PC-3 (cell line): ENCODE data around the gene FGF12. TPM values are rescaled to one million over a fixed set of nuclear protein-coding genes. Genes with fewer than 3 reads are reported as not detected.

Experiments used
- ATAC-seq: fragments of 200-7000 bp; cut with Tn5 transposase; 2 replicates; pipeline ENCODE4 v1.9.1; 2020; ENCODE audit warnings: mild to moderate bottlenecking, moderate library complexity
- BruUV-seq: library from RNA; stranded (reverse); fragments of 400-500 nt; replicated peaks from 2 replicates; lab custom pipeline; 2021; lab: Mats Ljungman, UMichigan
- CTCF ChIA-PET: fragments of 300-600 bp; sonication (Branson Sonifier 250); formaldehyde crosslinking; loops from one replicate; lab custom pipeline; 2022; ENCODE audit warnings: antibody characterized with exemption; lab: Charles Lee
- POLR2A ChIA-PET: fragments of 300-600 bp; sonication (Branson Sonifier 250); formaldehyde crosslinking; loops from one replicate; lab custom pipeline; 2022; ENCODE audit warnings: antibody characterized with exemption; ENCODE audit not compliant: unreplicated experiment; lab: Charles Lee
- DNase-seq: peaks from one replicate; pipeline ENCODE4 v3.0.0-alpha.2; 2015
- H2AFZ ChIP-seq: fragments of 300-600 bp; sonication (generic); 2 replicates; pipeline ENCODE4 v1.6.0; 2016; ENCODE audit warnings: antibody characterized with exemption, low read length
- H3F3A ChIP-seq: fragments of 300-600 bp; sonication (generic); one replicate; pipeline ENCODE4 v1.6.0; 2017; ENCODE audit warnings: antibody characterized with exemption, low read length, control low read depth, mild to moderate bottlenecking; ENCODE audit not compliant: unreplicated experiment
- H3K27ac ChIP-seq: fragments of 300-600 bp; sonication (generic); 2 replicates; pipeline ENCODE4 v1.5.1; 2016; ENCODE audit warnings: mild to moderate bottlenecking, low read length
- H3K27me3 ChIP-seq: fragments of 300-600 bp; sonication (generic); 2 replicates; pipeline ENCODE4 v1.6.1; 2016; ENCODE audit warnings: low read length, mixed read lengths
- H3K36me3 ChIP-seq: fragments of 300-600 bp; sonication (generic); 2 replicates; pipeline ENCODE4 v1.6.1; 2016; ENCODE audit warnings: low read depth, mixed run types, low read length, mixed read lengths
- H3K4me1 ChIP-seq: fragments of 300-600 bp; sonication (generic); 2 replicates; pipeline ENCODE4 v1.5.1; 2016; ENCODE audit warnings: low read length; ENCODE audit not compliant: insufficient read depth
- H3K4me2 ChIP-seq: fragments of 300-600 bp; sonication (generic); 2 replicates; pipeline ENCODE4 v1.6.0; 2016; ENCODE audit warnings: low read length
- H3K4me3 ChIP-seq: fragments of 300-600 bp; sonication (generic); 2 replicates; pipeline ENCODE4 v1.5.1; 2016; ENCODE audit warnings: mild to moderate bottlenecking, low read length, mixed read lengths
- H3K79me2 ChIP-seq: fragments of 300-600 bp; sonication (generic); 2 replicates; pipeline ENCODE4 v1.6.1; 2017; ENCODE audit warnings: low read length, mixed read lengths
- H3K9ac ChIP-seq: fragments of 300-600 bp; sonication (generic); 2 replicates; pipeline ENCODE4 v1.6.0; 2016; ENCODE audit warnings: mild to moderate bottlenecking, low read length
- H3K9me2 ChIP-seq: fragments of 300-600 bp; sonication (generic); replicated peaks from 2 replicates; pipeline ENCODE4 v1.6.1; 2016; ENCODE audit warnings: mixed run types, low read length, mixed read lengths
- H3K9me3 ChIP-seq: fragments of 300-600 bp; sonication (generic); 2 replicates; pipeline ENCODE4 v1.6.1; 2016; ENCODE audit warnings: low read length, mixed read lengths
- H4K20me1 ChIP-seq: fragments of 300-600 bp; sonication (generic); 2 replicates; pipeline ENCODE4 v1.6.1; 2016; ENCODE audit warnings: low read length, mixed read lengths
- EZH2 ChIP-seq: fragments of 300-600 bp; sonication (generic); IDR thresholded peaks from one replicate; pipeline ENCODE4 v1.6.1; 2017; ENCODE audit warnings: antibody characterized with exemption, mild to moderate bottlenecking, low read length; ENCODE audit not compliant: unreplicated experiment
- EZH2phosphoT487 ChIP-seq: fragments of 300-600 bp; sonication (generic); IDR thresholded peaks from 2 replicates; pipeline ENCODE4 v1.6.1; 2018; ENCODE audit warnings: mild to moderate bottlenecking, antibody characterized with exemption, low read length, borderline replicate concordance
- intact Hi-C: fragments of 100-400 bp; cut with micrococcal nuclease; formaldehyde crosslinking; loops from 2 replicates; pipeline ENCODE4 v1.9.0; 2023
- total RNA-seq: library from RNA; depleted of rRNA; stranded (reverse); fragments of >200 nt; gene quantifications from 2 replicates; pipeline ENCODE4 v1.2.3, GENCODE V29; 2014
- TF ChIP-seq, protein P1 (sequence below): fragments of 300-600 bp; sonication (generic); conservative IDR thresholded peaks from 2 replicates; pipeline ENCODE4 v1.5.1; 2017; ENCODE audit warnings: antibody characterized with exemption, low read depth, mild to moderate bottlenecking, low read length

Gene FGF12
- total RNA-seq, 1 experiment from 2014 or later = not detected

DNA sequence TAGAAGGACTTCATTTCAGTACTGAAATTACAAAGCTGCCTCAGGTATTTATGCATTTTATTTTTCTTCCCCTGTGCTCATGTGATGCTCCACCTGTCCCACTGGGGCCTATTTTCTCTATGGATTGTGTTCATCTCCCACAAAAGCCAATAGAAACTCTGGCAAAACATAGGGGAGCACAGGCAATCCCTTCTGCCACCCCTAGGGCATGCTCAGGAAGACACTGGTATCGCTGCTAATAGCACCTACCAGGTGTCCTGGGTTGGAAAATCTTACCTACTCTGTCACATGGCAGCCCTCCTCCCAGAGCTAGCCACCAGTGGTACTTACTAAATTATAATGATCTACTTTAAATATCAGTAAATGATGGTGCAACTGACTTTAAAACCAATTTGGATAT lies 427.4 kb downstream of the FGF12 start:
- no peak overlapping the region for H3K4me2 ChIP-seq
- H3K9ac ChIP-seq = no peak overlapping the region
- no peak overlapping the region for H3K27ac ChIP-seq
- ChIA-PET CTCF (no interaction called here), POLR2A (no interaction called here)
- no peak overlapping the region for H3K4me3 ChIP-seq
- TF ChIP-seq, protein P1, sequence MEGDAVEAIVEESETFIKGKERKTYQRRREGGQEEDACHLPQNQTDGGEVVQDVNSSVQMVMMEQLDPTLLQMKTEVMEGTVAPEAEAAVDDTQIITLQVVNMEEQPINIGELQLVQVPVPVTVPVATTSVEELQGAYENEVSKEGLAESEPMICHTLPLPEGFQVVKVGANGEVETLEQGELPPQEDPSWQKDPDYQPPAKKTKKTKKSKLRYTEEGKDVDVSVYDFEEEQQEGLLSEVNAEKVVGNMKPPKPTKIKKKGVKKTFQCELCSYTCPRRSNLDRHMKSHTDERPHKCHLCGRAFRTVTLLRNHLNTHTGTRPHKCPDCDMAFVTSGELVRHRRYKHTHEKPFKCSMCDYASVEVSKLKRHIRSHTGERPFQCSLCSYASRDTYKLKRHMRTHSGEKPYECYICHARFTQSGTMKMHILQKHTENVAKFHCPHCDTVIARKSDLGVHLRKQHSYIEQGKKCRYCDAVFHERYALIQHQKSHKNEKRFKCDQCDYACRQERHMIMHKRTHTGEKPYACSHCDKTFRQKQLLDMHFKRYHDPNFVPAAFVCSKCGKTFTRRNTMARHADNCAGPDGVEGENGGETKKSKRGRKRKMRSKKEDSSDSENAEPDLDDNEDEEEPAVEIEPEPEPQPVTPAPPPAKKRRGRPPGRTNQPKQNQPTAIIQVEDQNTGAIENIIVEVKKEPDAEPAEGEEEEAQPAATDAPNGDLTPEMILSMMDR = no peak
- TF ChIP-seq EZH2phosphoT487 = no peak
- no peak for TF ChIP-seq EZH2
- no peaks in the 10 kb centered on the region for H3K36me3 ChIP-seq
- no peaks in the 10 kb centered on the region for H4K20me1 ChIP-seq
- intact Hi-C loops = no loop called here
- ATAC-seq (no peak), DNase-seq (no peak)
- no peak overlapping the region for H2AFZ ChIP-seq
- no peaks in the 10 kb centered on the region for H3K9me3 ChIP-seq
- no peaks in the 10 kb centered on the region for H3K4me1 ChIP-seq
- no TSS peak for BruUV-seq
- no peaks in the 10 kb centered on the region for H3K79me2 ChIP-seq
- peaks cover 17% of the 10 kb centered on the region for H3K27me3 ChIP-seq
- H3K9me2 ChIP-seq = no peaks in the 10 kb centered on the region
- no peaks in the 10 kb centered on the region for H3F3A ChIP-seq

GRCh38 chr3:192296845-192297244 lies 430.5 kb downstream of the FGF12 start:
- Histone ChIP-seq H3K9me3 (no peaks in the 10 kb centered on the region), H4K20me1 (no peaks in the 10 kb centered on the region), H3K9me2 (no peaks in the 10 kb centered on the region), H3K4me2 (no peak overlapping the region), H3K4me3 (no peak overlapping the region), H3K79me2 (no peaks in the 10 kb centered on the region), H2AFZ (no peak overlapping the region), H3K4me1 (no peaks in the 10 kb centered on the region), H3K27me3 (peaks cover 15% of the 10 kb centered on the region), H3F3A (no peaks in the 10 kb centered on the region), H3K27ac (no peak overlapping the region), H3K36me3 (no peaks in the 10 kb centered on the region), H3K9ac (no peak overlapping the region)
- TF ChIP-seq EZH2phosphoT487 (no peak), EZH2 (no peak)
- TF ChIP-seq, protein P1 = no peak
- intact Hi-C loops = no loop called here
- DNase-seq (no peak), ATAC-seq (no peak)
- ChIA-PET POLR2A (no interaction called here), CTCF (no interaction called here)
- BruUV-seq = no TSS peak

DNA sequence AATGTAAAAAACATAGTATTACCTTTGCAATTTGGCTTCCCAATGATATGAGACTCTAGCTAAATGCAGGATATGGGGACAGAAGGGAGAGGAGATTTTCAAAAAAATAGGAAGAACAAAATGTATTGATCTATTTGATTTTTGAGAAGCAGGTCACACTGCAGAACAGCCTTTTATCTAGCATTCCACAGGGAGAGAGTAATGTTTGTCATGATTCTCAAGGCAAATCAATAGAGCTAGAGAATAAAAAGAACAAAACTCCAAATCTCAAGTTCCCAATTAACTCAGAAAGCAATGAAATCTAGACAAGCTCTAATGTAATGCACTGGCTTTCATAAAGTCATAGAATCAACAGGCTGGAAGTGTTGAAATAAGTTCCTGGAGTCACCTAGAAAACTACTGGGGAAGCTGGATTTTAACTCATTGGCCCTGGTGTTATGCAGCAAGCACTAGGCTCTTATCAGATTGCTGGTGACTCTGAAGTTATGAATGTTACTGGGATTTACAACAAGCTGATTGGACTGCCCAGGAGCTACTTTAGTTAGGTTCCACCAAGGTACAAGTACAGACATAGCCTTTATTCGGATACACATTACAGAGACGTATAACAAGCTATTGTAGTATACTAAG lies 442.8 kb downstream of the FGF12 start:
- TF ChIP-seq, protein P1 = no peak
- TF ChIP-seq EZH2 (no peak), EZH2phosphoT487 (no peak)
- H3K9me3 ChIP-seq = no peaks in the 10 kb centered on the region
- H3K4me1 ChIP-seq = no peaks in the 10 kb centered on the region
- H3F3A ChIP-seq = no peaks in the 10 kb centered on the region
- POLR2A ChIA-PET = no interaction called here
- DNase-seq (no peak), ATAC-seq (no peak)
- no peak overlapping the region for H3K9ac ChIP-seq
- H3K79me2 ChIP-seq = no peaks in the 10 kb centered on the region
- intact Hi-C loops = no loop called here
- no peak overlapping the region for H3K4me2 ChIP-seq
- H2AFZ ChIP-seq = no peak overlapping the region
- CTCF ChIA-PET = interaction anchor here (0.6 kb wide), 1 partner anchor 868 kb away, joined by 5 read pairs; no protein-coding TSS in a partner anchor
- peaks cover 31% of the 10 kb centered on the region; the same call in 1 of the 2 replicates for H3K27me3 ChIP-seq
- no TSS peak for BruUV-seq
- no peak overlapping the region for H3K4me3 ChIP-seq
- H3K9me2 ChIP-seq = no peaks in the 10 kb centered on the region
- H4K20me1 ChIP-seq = no peaks in the 10 kb centered on the region
- H3K36me3 ChIP-seq = no peaks in the 10 kb centered on the region
- H3K27ac ChIP-seq = no peak overlapping the region
